Activated CD4-positive, alpha-beta T cell treated with anti-CD3 and anti-CD28 coated beads, Interleukin-2, amount 10 ng/mL, durations not matched to agents 7 days and 5 days (primary cell): ENCODE measurements around the gene BUB1. TPM values are rescaled to one million over a fixed set of nuclear protein-coding genes. Genes with fewer than 3 reads are reported as not detected.
"Not testable (repeated sequence)": the region's sequence is repeated elsewhere in the genome, so short reads cannot be mapped to it uniquely, and the experiment has no call there.

Source experiments
- CTCF ChIA-PET: fragments of 350-600 bp; sonication (Branson Sonifier 250); formaldehyde crosslinking; loops from one replicate; lab custom pipeline; 2021; ENCODE audit warnings: antibody characterized with exemption; lab: Charles Lee
- POLR2A ChIA-PET: fragments of 350-600 bp; sonication (Branson Sonifier 250); formaldehyde crosslinking; loops from one replicate; lab custom pipeline; 2021; ENCODE audit warnings: antibody characterized with exemption; lab: Charles Lee
- DNase-seq: peaks from one replicate; pipeline ENCODE4 v3.0.0-alpha.2; 2020
- H3K27ac Mint-ChIP-seq: one replicate; pipeline ENCODE4 v1.8.0; 2021; ENCODE audit warnings: mild to moderate bottlenecking, moderate library complexity, mixed read lengths
- H3K27me3 Mint-ChIP-seq: one replicate; pipeline ENCODE4 v1.8.0; 2021; ENCODE audit warnings: mixed read lengths
- H3K36me3 Mint-ChIP-seq: one replicate; pipeline ENCODE4 v1.8.0; 2021; ENCODE audit warnings: low read depth, mixed read lengths
- H3K4me1 Mint-ChIP-seq: one replicate; pipeline ENCODE4 v1.8.0; 2021; ENCODE audit warnings: mixed read lengths
- H3K4me3 Mint-ChIP-seq: one replicate; pipeline ENCODE4 v1.8.0; 2021; ENCODE audit warnings: mild to moderate bottlenecking, moderate library complexity, mixed read lengths
- H3K9me3 Mint-ChIP-seq: one replicate; pipeline ENCODE4 v1.8.0; 2021; ENCODE audit warnings: mixed read lengths
- total RNA-seq, 2 experiments: library from RNA; stranded (reverse); gene quantifications; one replicate each; pipeline ENCODE4 v1.2.3, GENCODE V29; 2021

Gene BUB1
- total RNA-seq, 2 experiments from 2014 or later, result 118 to 141 TPM

DNA sequence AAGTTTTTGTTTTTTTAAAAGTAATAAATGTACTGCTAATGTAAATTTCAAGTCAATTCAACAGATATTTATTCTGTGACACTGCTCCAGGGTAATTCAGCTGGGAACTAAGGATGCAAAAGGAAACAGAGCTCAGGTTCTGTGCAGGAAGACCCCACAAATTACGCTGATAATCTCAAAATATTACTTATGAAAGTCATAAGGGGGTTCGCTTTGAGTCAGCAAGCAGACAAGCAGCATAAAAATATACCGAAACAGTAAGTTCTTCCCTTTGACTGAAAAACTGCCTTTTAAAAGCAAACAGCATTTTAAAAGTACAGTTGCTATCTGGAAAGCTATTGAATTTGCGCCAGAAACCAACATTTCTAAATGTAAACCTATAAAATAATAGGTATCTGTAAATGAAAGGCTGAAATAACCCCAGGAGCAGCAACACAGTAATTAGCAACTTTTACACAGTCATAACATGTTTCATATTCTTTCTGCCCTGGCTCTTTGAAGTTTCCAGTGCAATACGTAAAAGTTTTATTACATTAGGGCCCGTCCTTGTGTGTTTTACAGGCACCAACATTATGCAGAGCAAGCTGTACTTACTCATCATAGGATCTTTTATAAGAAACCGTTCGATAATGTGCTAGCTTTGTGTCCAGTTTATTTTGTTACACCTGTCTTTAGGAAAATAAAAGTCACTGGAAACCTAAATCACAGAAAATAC is 68.9 kb downstream of the BUB1 start:
- H3K27ac Mint-ChIP-seq, H3K36me3 Mint-ChIP-seq, H3K4me3 Mint-ChIP-seq, H3K4me1 Mint-ChIP-seq, H3K9me3 Mint-ChIP-seq, POLR2A ChIA-PET, H3K27me3 Mint-ChIP-seq, CTCF ChIA-PET, DNase-seq: not testable (repeated sequence)

DNA sequence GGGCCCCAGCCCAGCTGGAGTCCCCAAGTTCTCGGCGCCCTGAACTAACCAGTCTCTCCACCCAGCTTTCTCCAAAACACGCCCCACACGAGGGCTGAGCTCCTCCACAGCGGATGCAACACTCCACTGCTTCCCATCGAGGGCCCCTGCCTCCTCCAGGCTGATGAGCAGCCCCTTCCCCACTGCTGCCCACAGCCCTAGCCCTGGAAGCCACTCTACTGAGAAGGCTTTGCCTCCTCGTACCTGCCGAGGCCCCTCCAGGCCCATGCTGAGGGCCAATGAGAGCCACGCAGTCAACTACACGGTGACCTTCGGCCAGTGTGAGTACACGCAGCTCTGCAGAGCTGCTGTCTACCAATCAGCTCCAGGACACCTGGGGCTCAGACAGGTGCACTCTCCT is 72.8 kb downstream of the BUB1 start:
- H3K4me3 Mint-ChIP-seq, CTCF ChIA-PET, H3K27ac Mint-ChIP-seq, H3K27me3 Mint-ChIP-seq, DNase-seq, H3K36me3 Mint-ChIP-seq, H3K4me1 Mint-ChIP-seq, POLR2A ChIA-PET, H3K9me3 Mint-ChIP-seq: not testable (repeated sequence)

DNA sequence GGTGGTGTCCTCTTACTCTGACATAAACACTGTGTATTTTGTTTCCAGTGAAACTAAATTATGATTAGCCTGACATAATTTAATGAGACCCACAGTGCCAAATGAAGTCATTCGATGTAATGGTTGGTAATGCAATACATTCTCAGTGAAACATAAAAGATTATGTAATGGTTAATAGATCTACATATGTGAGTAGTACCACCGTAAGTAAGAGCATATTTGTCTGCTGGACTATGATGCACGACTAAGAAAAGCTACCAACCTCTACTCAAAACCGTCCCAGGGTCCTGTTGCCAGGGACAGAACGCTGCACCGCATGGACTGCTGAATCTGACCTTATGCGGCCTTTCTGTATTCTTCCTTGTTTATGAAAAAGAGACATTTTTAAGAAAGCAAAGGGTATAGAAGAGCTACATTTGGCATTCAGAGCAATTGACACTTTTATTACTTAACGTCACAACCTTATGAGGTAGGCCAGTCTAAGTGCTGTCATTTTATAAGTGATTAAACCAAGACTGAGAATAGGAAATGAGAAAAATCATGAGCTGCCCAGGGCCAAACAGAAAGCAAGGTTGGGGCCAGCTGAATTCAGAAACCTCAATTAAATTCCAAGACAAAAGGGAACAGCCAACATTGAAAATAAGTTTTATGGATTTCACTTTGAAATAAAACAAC is 73.8 kb downstream of the BUB1 start:
- H3K4me3 Mint-ChIP-seq, POLR2A ChIA-PET: not testable (repeated sequence)

DNA sequence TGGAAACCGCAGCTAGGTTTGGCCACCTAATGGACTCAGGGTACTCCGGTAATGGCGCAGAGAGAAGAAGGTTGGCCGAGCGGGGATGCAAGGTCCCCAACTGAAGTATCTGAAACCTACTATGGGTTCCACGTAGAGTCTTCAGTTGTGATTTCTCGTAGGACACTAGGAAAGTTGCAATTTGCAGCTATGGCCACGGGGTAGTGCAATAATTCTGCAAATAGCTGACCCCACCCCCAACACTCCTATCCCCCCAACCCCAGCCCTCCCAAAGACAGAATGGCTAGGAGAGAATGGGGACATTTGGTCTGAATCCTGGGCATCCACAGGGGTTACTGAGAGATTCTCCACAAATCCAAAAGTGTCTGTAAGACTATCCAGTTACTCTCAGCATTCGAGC is 75.7 kb downstream of the BUB1 start:
- H3K4me1 Mint-ChIP-seq, CTCF ChIA-PET: not testable (repeated sequence)

More for the DNA sequence above, 73.8 kb downstream of the BUB1 start:
- H3K9me3 Mint-ChIP-seq, DNase-seq, H3K36me3 Mint-ChIP-seq, H3K27ac Mint-ChIP-seq, H3K4me1 Mint-ChIP-seq, CTCF ChIA-PET, H3K27me3 Mint-ChIP-seq: not testable (repeated sequence)

DNA sequence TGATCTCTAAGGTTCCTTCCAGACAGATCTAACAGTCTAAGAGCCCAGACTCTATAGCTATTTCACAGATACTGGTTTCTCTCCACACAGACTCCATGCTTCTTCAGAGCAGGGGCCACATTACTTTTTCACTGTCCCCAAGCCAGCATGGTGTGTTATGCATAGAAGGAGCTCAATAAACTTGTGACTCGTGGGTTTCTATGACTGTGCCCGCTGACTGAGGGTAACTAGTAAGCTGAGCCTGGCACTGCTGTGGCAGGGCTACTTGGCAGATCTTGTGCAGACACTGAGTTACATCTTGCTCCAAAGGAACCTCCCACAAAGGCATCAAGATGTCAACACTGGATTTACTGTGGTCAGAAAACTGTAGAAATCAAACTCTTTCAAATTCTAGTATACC is 85.9 kb downstream of the BUB1 start:
- POLR2A ChIA-PET, DNase-seq, H3K27me3 Mint-ChIP-seq, H3K27ac Mint-ChIP-seq, H3K9me3 Mint-ChIP-seq, CTCF ChIA-PET, H3K36me3 Mint-ChIP-seq, H3K4me1 Mint-ChIP-seq, H3K4me3 Mint-ChIP-seq: not testable (repeated sequence)

More for the DNA sequence above, 75.7 kb downstream of the BUB1 start:
- H3K4me3 Mint-ChIP-seq, POLR2A ChIA-PET, H3K9me3 Mint-ChIP-seq, DNase-seq, H3K27ac Mint-ChIP-seq, H3K27me3 Mint-ChIP-seq, H3K36me3 Mint-ChIP-seq: not testable (repeated sequence)

DNA sequence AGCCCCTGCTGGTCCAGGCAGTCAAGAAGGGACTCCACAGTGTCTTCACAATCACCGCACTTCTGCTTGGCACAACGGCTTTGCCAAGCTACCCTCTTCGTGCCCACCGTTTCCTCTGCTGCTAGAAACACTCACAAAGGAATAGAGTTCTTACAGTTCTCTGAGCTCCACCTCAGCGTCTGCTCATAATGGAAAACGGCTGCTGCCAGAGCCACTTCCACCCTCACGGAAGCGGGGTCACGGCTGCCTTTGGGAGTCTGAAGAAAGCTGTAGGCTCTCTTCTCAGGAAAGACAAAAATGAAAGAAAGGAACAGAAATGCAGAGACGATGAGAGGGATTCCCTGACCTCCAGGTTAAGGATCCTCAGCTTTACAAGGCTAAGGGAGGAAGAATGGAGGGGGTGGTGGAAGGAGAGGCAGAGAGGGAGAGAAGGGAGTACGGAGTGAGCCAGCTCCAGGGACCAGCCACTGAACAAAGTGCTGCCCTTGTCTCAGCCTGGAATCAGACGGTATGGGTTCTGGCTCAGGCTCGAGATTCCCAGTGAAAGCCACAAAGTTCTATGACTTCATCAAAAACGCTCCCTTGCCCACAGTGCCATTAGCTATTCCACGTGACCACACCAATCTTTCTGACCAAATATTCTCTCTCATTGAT is 88.1 kb downstream of the BUB1 start:
- H3K27me3 Mint-ChIP-seq, result not testable (repeated sequence)

DNA sequence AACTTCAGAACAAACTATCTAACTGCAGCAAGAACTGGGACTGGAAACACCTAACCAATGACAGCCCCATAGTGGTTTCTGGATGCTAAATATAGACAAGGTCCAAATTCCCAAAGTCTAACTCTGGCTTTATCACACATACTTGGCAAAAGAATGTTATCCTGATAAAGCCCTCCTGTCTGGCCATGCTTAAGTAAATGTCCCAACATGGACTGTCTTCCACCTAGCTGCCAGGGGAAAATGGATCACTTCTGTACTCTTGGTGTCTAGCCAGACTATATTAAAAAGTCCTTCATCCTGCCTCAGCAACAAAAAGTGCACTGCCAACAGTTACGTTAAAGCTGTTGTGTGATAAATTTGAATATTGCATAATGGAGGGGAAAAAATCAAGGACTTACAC is 89.3 kb downstream of the BUB1 start:
- DNase-seq, H3K9me3 Mint-ChIP-seq, H3K36me3 Mint-ChIP-seq, CTCF ChIA-PET, POLR2A ChIA-PET, H3K4me3 Mint-ChIP-seq, H3K4me1 Mint-ChIP-seq, H3K27me3 Mint-ChIP-seq, H3K27ac Mint-ChIP-seq: not testable (repeated sequence)

More for the DNA sequence above, 88.1 kb downstream of the BUB1 start:
- POLR2A ChIA-PET, H3K9me3 Mint-ChIP-seq, H3K36me3 Mint-ChIP-seq, DNase-seq, H3K27ac Mint-ChIP-seq, CTCF ChIA-PET, H3K4me3 Mint-ChIP-seq, H3K4me1 Mint-ChIP-seq: not testable (repeated sequence)

Other genes with a start within 250 kb of the BUB1 start
- gene LIMS4, start 205.2 kb downstream of the BUB1 start, total RNA-seq, result not detected
- 1 to 10 TPM; 5.6 to 7.7 TPM for gene RGPD6, start 100.8 kb downstream of the BUB1 start, total RNA-seq
- gene ACOXL, start 54.5 kb upstream of the BUB1 start, total RNA-seq, result under 1 TPM in 1 of 2 experiments, not detected in 1; 0.15 TPM